Measurements from ENCODE around the gene C20orf96. TPM values are rescaled to one million over a fixed set of nuclear protein-coding genes. Genes with fewer than 3 reads are reported as not detected.
"Not testable (repeated sequence)": the region's sequence is repeated elsewhere in the genome, so short reads cannot be mapped to it uniquely, and the experiment has no call there.

C20orf96 gene
- total and polyA plus RNA-seq, 7 experiments from 2014 or later, result 0.86 to 5.7 (median 4.7) TPM

GRCh38 chr20:258269-258858 lies 32.2 kb downstream of the C20orf96 start:
- Histone ChIP-seq H3K27ac (ENCODE audit: low read depth, low read length) (no peak overlapping the region), H3K4me1 (ENCODE audit: control insufficient read depth in 2 of 2, insufficient read depth in 2 of 2, low read length in 2 of 2) (no peaks in the 10 kb centered on the region), H3K4me3 (ENCODE audit: low read length) (no peak overlapping the region), H3K36me3 (ENCODE audit: control insufficient read depth in 2 of 3, insufficient read depth in 3 of 3, low read length in 3 of 3) (no peaks in the 10 kb centered on the region), H3K27me3 (ENCODE audit: control insufficient read depth in 2 of 2, insufficient read depth in 2 of 2, low read length in 2 of 2) (no peaks in the 10 kb centered on the region), H3K9me3 (ENCODE audit: control insufficient read depth in 2 of 3, low read length in 3 of 3) (no peaks in the 10 kb centered on the region)
- H3K36me3 Mint-ChIP-seq, result no peaks in the 10 kb centered on the region
- H3K4me3 Mint-ChIP-seq, result no peak overlapping the region
- DNase-seq, result no peak
- ChIA-PET POLR2A (interaction anchor here (0.8 to 1.4 kb wide), 3 partner anchors 32 to 66 kb away, joined by 3 read pairs; no protein-coding TSS in a partner anchor), CTCF (interaction anchor here (0.6 to 2.7 kb wide), 3 partner anchors 8 to 72 kb away, joined by 3 to 17 read pairs (median 3); no protein-coding TSS in a partner anchor)
- H3K9me3 Mint-ChIP-seq, result no peaks in the 10 kb centered on the region
- H3K27me3 Mint-ChIP-seq, result peaks cover 0 to 9% (median 0%) of the 10 kb centered on the region in 5 donors
- peaks cover 7 to 16% (median 12%) of the 10 kb centered on the region in 7 donors for H3K4me1 Mint-ChIP-seq
- H3K27ac Mint-ChIP-seq, result peak overlapping the region in 3 of 9 donors; percentile 2 to 61 (median 56)
- intact Hi-C loops (cut with micrococcal nuclease), result no loop called here
- no peak for ATAC-seq

DNA sequence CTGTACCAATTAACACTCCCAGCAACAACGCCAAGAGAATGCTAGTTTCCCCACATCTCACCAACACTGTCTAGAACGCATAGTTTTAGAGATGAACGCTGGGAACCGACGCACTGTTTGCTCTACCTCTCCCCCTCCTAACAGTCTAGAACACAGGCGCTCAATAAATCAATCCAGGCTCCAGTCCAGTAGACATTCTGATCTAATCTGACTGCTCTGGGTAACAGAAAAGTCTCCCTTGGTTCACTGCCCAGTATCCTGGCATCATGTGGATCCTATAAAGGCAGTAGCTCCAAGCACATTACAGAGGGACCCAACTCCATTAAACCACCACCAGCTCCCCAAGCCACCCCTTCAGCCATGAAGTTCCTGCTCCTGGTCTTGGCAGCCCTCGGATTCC lies 33.1 kb downstream of the C20orf96 start, which contains the start of gene DEFB132:
TSS of gene DEFB132 (plus strand) at position 306 of the 400 bp plus-strand sequence. CDS start at position 361, 55 bp downstream.
- DNase-seq (no peak), ATAC-seq (no peak)
- H3K4me1 ChIP-seq (ENCODE audit: control insufficient read depth in 2 of 2, insufficient read depth in 2 of 2, low read length in 2 of 2), result no peaks in the 10 kb centered on the region
- Mint-ChIP-seq H3K36me3 (no peaks in the 10 kb centered on the region), H3K27me3 (peaks cover 0 to 9% (median 0%) of the 10 kb centered on the region in 5 donors), H3K4me1 (peaks cover 9 to 18% (median 14%) of the 10 kb centered on the region in 7 donors), H3K4me3 (no peak within 1 kb of the TSS), H3K27ac (peak within 1 kb of the TSS in 3 of 9 donors; percentile 2 to 61 (median 56)), H3K9me3 (no peaks in the 10 kb centered on the region)
- ChIA-PET POLR2A (interaction anchor here (1.4 kb wide), 1 partner anchor 31 kb away, joined by 3 read pairs; no protein-coding TSS in a partner anchor), CTCF (interaction anchor here (1.0 to 2.7 kb wide), 3 partner anchors 9 to 73 kb away, joined by 3 to 17 read pairs (median 5); no protein-coding TSS in a partner anchor)
- no peak within 1 kb of the TSS for H3K27ac ChIP-seq (ENCODE audit: low read depth, low read length)
- H3K27me3 ChIP-seq (ENCODE audit: control insufficient read depth in 2 of 2, insufficient read depth in 2 of 2, low read length in 2 of 2), result no peaks in the 10 kb centered on the region
- no peaks in the 10 kb centered on the region for H3K36me3 ChIP-seq (ENCODE audit: control insufficient read depth in 2 of 3, insufficient read depth in 3 of 3, low read length in 3 of 3)
- intact Hi-C loops (cut with micrococcal nuclease), result no loop called here
- no peaks in the 10 kb centered on the region for H3K9me3 ChIP-seq (ENCODE audit: control insufficient read depth in 2 of 3, low read length in 3 of 3)
- no peak within 1 kb of the TSS for H3K4me3 ChIP-seq (ENCODE audit: low read length)

DNA sequence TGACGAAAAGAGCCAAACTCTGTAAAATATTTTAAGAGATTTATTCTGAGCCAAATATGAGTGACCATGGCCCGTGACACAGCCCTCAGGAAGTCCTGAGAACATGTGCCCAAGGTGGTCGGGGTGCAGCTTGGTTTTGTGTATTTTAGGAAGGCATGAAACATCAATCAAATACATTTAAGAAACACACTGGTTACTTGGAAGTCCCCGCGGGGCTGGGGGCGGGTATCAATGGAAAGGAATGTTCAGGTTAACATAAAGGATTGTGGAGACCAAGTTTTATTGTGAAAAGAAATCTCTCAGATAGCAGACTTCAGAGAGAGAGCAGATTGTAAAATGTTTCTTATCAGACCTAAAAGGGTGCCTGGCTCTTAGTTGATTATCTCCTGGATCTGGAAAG lies 37.1 kb downstream of the C20orf96 start:
- H3K36me3 Mint-ChIP-seq; H3K36me3 ChIP-seq (ENCODE audit: control insufficient read depth in 2 of 3, insufficient read depth in 3 of 3, low read length in 3 of 3); H3K9me3 Mint-ChIP-seq; H3K27ac ChIP-seq (ENCODE audit: low read depth, low read length); DNase-seq; H3K27me3 Mint-ChIP-seq; POLR2A ChIA-PET; intact Hi-C loops (cut with micrococcal nuclease); ATAC-seq; H3K4me1 ChIP-seq (ENCODE audit: control insufficient read depth in 2 of 2, insufficient read depth in 2 of 2, low read length in 2 of 2); H3K9me3 ChIP-seq (ENCODE audit: control insufficient read depth in 2 of 3, low read length in 3 of 3); H3K4me3 Mint-ChIP-seq; H3K27me3 ChIP-seq (ENCODE audit: control insufficient read depth in 2 of 2, insufficient read depth in 2 of 2, low read length in 2 of 2); H3K4me3 ChIP-seq (ENCODE audit: low read length): not testable (repeated sequence)
- peaks cover under 1 to 25% (median 18%) of the 10 kb centered on the region in 7 donors for H3K4me1 Mint-ChIP-seq
- CTCF ChIA-PET, result interaction anchor here (0.7 to 1.5 kb wide), 2 partner anchors 13 to 45 kb away, joined by 3 to 10 read pairs; no protein-coding TSS in a partner anchor
- peak overlapping the region in 2 of 9 donors; percentile 4 to 20 for H3K27ac Mint-ChIP-seq

- intact Hi-C loops (cut with micrococcal nuclease), result no loop called here
- H3K27ac ChIP-seq (ENCODE audit: low read depth, low read length), result no peak overlapping the region
- no peak overlapping the region for H3K4me3 ChIP-seq (ENCODE audit: low read length)
- DNase-seq (no peak), ATAC-seq (no peak)
- H3K36me3 Mint-ChIP-seq, result no peaks in the 10 kb centered on the region
- H3K4me3 Mint-ChIP-seq, result no peak overlapping the region
- ChIA-PET POLR2A (no interaction called here), CTCF (interaction anchor here (0.7 to 1.5 kb wide), 3 partner anchors 14 to 79 kb away, joined by 3 to 10 read pairs (median 3); no protein-coding TSS in a partner anchor)
- H3K9me3 ChIP-seq (ENCODE audit: control insufficient read depth in 2 of 3, low read length in 3 of 3), result no peaks in the 10 kb centered on the region
- H3K4me1 Mint-ChIP-seq, result peaks cover 0 to 21% (median 13%) of the 10 kb centered on the region in 7 donors
- H3K27me3 Mint-ChIP-seq, result peaks cover 0 to 5% (median 0%) of the 10 kb centered on the region in 5 donors
- peaks cover 0 to 4% of the 10 kb centered on the region in 2 donors for H3K4me1 ChIP-seq (ENCODE audit: control insufficient read depth in 2 of 2, insufficient read depth in 2 of 2, low read length in 2 of 2)
- H3K27ac Mint-ChIP-seq, result peak overlapping the region in 2 of 9 donors; percentile 4 to 37
- no peaks in the 10 kb centered on the region for H3K9me3 Mint-ChIP-seq
- H3K36me3 ChIP-seq (ENCODE audit: control insufficient read depth in 2 of 3, insufficient read depth in 3 of 3, low read length in 3 of 3), result no peaks in the 10 kb centered on the region
- no peaks in the 10 kb centered on the region for H3K27me3 ChIP-seq (ENCODE audit: control insufficient read depth in 2 of 2, insufficient read depth in 2 of 2, low read length in 2 of 2)
Measured at GRCh38 chr20:252801-253200, 37.7 kb downstream of the C20orf96 start.

DNA sequence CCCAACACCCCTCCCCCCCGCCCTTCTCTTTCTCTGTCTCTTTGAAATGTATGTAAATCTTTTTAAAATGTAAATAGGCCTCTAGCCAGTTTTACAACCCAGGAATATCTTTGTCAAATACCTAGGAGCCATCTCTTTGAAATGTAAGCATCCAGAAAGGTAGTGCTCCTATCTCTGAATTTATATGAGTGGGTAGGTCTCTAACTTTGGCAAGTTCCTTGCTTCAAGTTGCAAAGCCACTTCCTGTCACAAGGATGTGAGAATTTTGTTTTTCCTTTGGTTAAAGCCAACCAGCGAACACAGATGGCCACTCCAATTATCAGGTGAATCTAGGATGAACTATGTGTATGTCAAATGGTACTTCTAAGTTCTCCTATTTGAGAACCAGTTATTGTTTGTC lies 39.2 kb downstream of the C20orf96 start:
- CTCF ChIA-PET, result no interaction called here
- Histone ChIP-seq H3K9me3 (ENCODE audit: control insufficient read depth in 2 of 3, low read length in 3 of 3) (no peaks in the 10 kb centered on the region), H3K4me3 (ENCODE audit: low read length) (no peak overlapping the region), H3K4me1 (ENCODE audit: control insufficient read depth in 2 of 2, insufficient read depth in 2 of 2, low read length in 2 of 2) (peaks cover 0 to 4% of the 10 kb centered on the region in 2 donors), H3K27ac (ENCODE audit: low read depth, low read length) (no peak overlapping the region), H3K27me3 (ENCODE audit: control insufficient read depth in 2 of 2, insufficient read depth in 2 of 2, low read length in 2 of 2) (no peaks in the 10 kb centered on the region), H3K36me3 (ENCODE audit: control insufficient read depth in 2 of 3, insufficient read depth in 3 of 3, low read length in 3 of 3) (no peaks in the 10 kb centered on the region)
- peak in 2 of 9 donors; percentile 3 to 10 for DNase-seq
- Mint-ChIP-seq H3K4me3 (peak overlapping the region in 4 of 10 donors; percentile 38 to 47 (median 40)), H3K4me1 (peaks cover 0 to 21% (median 13%) of the 10 kb centered on the region in 7 donors), H3K9me3 (peaks cover 0 to 5% (median 0%) of the 10 kb centered on the region in 11 donors), H3K27me3 (no peaks in the 10 kb centered on the region), H3K36me3 (no peaks in the 10 kb centered on the region), H3K27ac (peak overlapping the region in 6 of 9 donors; percentile 15 to 83 (median 50))
- ATAC-seq, result no peak
- POLR2A ChIA-PET, result no interaction called here
- intact Hi-C loops (cut with micrococcal nuclease), result no loop called here

DNA sequence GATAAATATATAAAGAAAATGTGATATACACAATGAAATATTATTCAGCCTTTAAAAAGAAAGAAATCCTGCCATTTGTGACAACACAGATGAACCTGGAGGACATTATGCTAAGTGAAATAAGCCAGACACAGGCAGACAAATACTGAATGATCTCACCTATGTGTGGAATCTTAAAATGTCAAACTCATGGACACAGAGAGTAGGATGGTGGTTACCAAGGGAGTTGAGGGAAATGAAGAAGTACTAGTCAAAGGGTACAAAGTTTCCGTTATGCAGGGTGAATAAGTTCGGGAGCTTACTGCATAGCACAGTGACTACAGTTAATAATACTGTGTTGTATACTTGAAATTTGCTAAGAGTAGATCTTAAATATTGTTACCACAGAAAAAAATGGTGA lies 47.6 kb downstream of the C20orf96 start:
- Mint-ChIP-seq H3K27me3 (peaks cover 0 to 21% (median 0%) of the 10 kb centered on the region in 5 donors), H3K9me3 (peaks cover 0 to 5% (median 0%) of the 10 kb centered on the region in 11 donors), H3K4me3 (no peak overlapping the region), H3K4me1 (peaks cover 0 to 11% (median 10%) of the 10 kb centered on the region in 7 donors), H3K27ac (no peak overlapping the region), H3K36me3 (no peaks in the 10 kb centered on the region)
- CTCF ChIA-PET, result interaction anchor here (1.5 kb wide), 1 partner anchor 23 kb away, joined by 3 read pairs; no protein-coding TSS in a partner anchor
- no peaks in the 10 kb centered on the region for H3K36me3 ChIP-seq (ENCODE audit: control insufficient read depth in 2 of 3, insufficient read depth in 3 of 3, low read length in 3 of 3)
- no peaks in the 10 kb centered on the region for H3K27me3 ChIP-seq (ENCODE audit: control insufficient read depth in 2 of 2, insufficient read depth in 2 of 2, low read length in 2 of 2)
- no peaks in the 10 kb centered on the region for H3K9me3 ChIP-seq (ENCODE audit: control insufficient read depth in 2 of 3, low read length in 3 of 3)
- no peak overlapping the region for H3K27ac ChIP-seq (ENCODE audit: low read depth, low read length)
- H3K4me3 ChIP-seq (ENCODE audit: low read length), result no peak overlapping the region
- ATAC-seq, result no peak
- H3K4me1 ChIP-seq (ENCODE audit: control insufficient read depth in 2 of 2, insufficient read depth in 2 of 2, low read length in 2 of 2), result peaks cover 0 to 6% of the 10 kb centered on the region in 2 donors
- POLR2A ChIA-PET, result interaction anchor here (0.6 to 1.0 kb wide), 3 partner anchors 21 to 26 kb away, joined by 3 read pairs; no protein-coding TSS in a partner anchor
- no peak for DNase-seq
- intact Hi-C loops (cut with micrococcal nuclease), result no loop called here
